Measurements from ENCODE around the gene GATAD2A.

The GATAD2A gene

GRCh38 chr19:19543101-19543500, 137.6 kb downstream of the GATAD2A start:
- Histone ChIP-seq H3K36me3 (ENCODE audit: control insufficient read depth, insufficient read depth, low read length) (no peaks in the 10 kb centered on the region), H3K4me1 (ENCODE audit: control insufficient read depth, insufficient read depth, low read length) (peaks cover 19% of the 10 kb centered on the region), H3K4me3 (ENCODE audit: low read length) (no peak overlapping the region), H3K27me3 (ENCODE audit: control insufficient read depth, insufficient read depth, low read length) (peaks cover 61% of the 10 kb centered on the region), H3K9ac (ENCODE audit: low read length) (no peak overlapping the region), H3K9me3 (ENCODE audit: control insufficient read depth, low read length) (no peaks in the 10 kb centered on the region)

- H3K4me3 ChIP-seq (ENCODE audit: low read length), result no peak overlapping the region
- peaks cover 14% of the 10 kb centered on the region for H3K4me1 ChIP-seq (ENCODE audit: control insufficient read depth, insufficient read depth, low read length)
- H3K36me3 ChIP-seq (ENCODE audit: control insufficient read depth, insufficient read depth, low read length), result no peaks in the 10 kb centered on the region
- peaks cover 61% of the 10 kb centered on the region for H3K27me3 ChIP-seq (ENCODE audit: control insufficient read depth, insufficient read depth, low read length)
- no peaks in the 10 kb centered on the region for H3K9me3 ChIP-seq (ENCODE audit: control insufficient read depth, low read length)
- H3K9ac ChIP-seq (ENCODE audit: low read length), result no peak overlapping the region
Observed at GRCh38 chr19:19543640-19544039, 138.2 kb downstream of the GATAD2A start.

DNA sequence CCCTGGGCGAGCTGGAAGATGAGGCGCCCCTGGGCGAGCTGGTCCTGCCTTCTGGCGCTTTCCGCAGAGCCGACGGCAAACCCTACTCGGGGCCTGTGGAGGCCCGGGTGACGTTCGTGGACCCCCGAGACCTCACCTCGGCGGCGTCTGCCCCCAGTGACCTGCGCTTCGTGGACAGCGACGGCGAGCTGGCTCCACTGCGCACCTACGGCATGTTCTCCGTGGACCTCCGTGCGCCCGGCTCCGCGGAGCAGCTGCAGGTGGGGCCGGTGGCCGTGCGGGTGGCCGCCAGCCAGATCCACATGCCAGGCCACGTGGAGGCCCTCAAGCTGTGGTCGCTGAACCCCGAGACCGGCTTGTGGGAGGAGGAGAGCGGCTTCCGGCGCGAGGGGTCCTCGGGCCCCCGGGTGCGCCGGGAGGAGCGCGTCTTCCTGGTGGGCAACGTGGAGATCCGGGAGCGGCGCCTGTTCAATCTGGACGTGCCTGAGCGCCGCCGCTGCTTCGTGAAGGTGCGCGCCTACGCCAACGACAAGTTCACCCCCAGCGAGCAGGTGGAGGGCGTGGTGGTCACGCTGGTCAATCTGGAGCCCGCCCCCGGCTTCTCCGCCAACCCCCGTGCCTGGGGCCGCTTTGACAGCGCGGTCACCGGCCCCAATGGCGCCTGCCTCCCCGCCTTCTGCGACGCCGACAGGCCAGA, 138.9 kb downstream of the GATAD2A start:
- Histone ChIP-seq H3K9ac (ENCODE audit: low read length) (no peak overlapping the region), H3K4me3 (ENCODE audit: low read length) (no peak overlapping the region), H3K4me1 (ENCODE audit: control insufficient read depth, insufficient read depth, low read length) (peaks cover 11% of the 10 kb centered on the region), H3K36me3 (ENCODE audit: control insufficient read depth, insufficient read depth, low read length) (no peaks in the 10 kb centered on the region), H3K9me3 (ENCODE audit: control insufficient read depth, low read length) (no peaks in the 10 kb centered on the region), H3K27me3 (ENCODE audit: control insufficient read depth, insufficient read depth, low read length) (peaks cover 63% of the 10 kb centered on the region)

DNA sequence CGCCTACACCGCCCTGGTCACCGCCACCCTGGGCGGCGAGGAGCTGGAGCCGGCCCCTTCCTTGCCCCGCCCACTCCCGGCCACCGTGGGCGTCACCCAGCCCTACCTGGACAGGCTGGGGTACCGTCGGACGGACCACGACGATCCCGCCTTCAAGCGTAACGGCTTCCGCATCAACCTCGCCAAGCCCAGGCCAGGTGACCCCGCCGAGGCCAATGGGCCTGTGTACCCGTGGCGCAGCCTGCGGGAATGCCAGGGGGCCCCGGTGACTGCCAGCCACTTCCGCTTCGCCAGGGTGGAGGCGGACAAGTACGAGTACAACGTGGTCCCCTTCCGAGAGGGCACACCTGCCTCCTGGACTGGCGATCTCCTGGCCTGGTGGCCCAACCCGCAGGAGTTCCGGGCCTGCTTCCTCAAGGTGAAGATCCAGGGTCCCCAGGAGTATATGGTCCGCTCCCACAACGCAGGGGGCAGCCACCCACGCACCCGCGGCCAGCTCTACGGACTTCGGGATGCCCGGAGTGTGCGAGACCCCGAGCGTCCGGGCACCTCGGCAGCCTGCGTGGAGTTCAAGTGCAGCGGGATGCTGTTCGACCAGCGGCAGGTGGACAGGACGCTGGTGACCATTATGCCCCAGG, 139.6 kb downstream of the GATAD2A start:
- H3K9me3 ChIP-seq (ENCODE audit: control insufficient read depth, low read length), result no peaks in the 10 kb centered on the region
- H3K4me3 ChIP-seq (ENCODE audit: low read length), result no peak overlapping the region
- peaks cover 62% of the 10 kb centered on the region for H3K27me3 ChIP-seq (ENCODE audit: control insufficient read depth, insufficient read depth, low read length)
- no peak overlapping the region for H3K9ac ChIP-seq (ENCODE audit: low read length)
- no peaks in the 10 kb centered on the region for H3K36me3 ChIP-seq (ENCODE audit: control insufficient read depth, insufficient read depth, low read length)
- H3K4me1 ChIP-seq (ENCODE audit: control insufficient read depth, insufficient read depth, low read length), result peaks cover 11% of the 10 kb centered on the region

GRCh38 chr19:19545707-19546106, 140.2 kb downstream of the GATAD2A start:
- no peaks in the 10 kb centered on the region for H3K36me3 ChIP-seq (ENCODE audit: control insufficient read depth, insufficient read depth, low read length)
- no peaks in the 10 kb centered on the region for H3K9me3 ChIP-seq (ENCODE audit: control insufficient read depth, low read length)
- peaks cover 61% of the 10 kb centered on the region for H3K27me3 ChIP-seq (ENCODE audit: control insufficient read depth, insufficient read depth, low read length)
- no peak overlapping the region for H3K9ac ChIP-seq (ENCODE audit: low read length)
- no peak overlapping the region for H3K4me3 ChIP-seq (ENCODE audit: low read length)
- peaks cover 9% of the 10 kb centered on the region for H3K4me1 ChIP-seq (ENCODE audit: control insufficient read depth, insufficient read depth, low read length)

DNA sequence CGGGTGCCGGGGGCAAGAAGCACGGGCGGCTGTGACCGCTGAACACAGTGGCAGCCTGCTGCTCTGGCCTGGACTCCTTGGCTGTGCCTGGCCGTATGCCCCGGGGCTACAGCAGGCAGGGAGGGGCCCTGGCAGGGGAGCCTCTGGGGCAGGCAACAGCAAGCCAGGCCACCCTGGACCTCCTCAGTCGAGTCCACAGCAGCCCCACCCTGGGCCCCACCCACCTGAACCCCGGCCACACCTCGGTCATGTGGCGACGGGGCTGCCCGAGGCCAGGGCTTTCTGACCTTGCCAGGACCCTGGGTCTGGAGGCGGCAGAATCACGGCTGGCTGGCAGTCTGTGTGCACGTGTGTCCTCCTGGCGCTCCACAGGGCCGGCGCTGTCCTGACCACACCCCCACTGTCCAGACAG, 141.3 kb downstream of the GATAD2A start:
- H3K36me3 ChIP-seq (ENCODE audit: control insufficient read depth, insufficient read depth, low read length), result no peaks in the 10 kb centered on the region
- H3K27me3 ChIP-seq (ENCODE audit: control insufficient read depth, insufficient read depth, low read length), result peaks cover 51% of the 10 kb centered on the region
- no peaks in the 10 kb centered on the region for H3K9me3 ChIP-seq (ENCODE audit: control insufficient read depth, low read length)
- no peak overlapping the region for H3K4me3 ChIP-seq (ENCODE audit: low read length)
- no peaks in the 10 kb centered on the region for H3K4me1 ChIP-seq (ENCODE audit: control insufficient read depth, insufficient read depth, low read length)
- no peak overlapping the region for H3K9ac ChIP-seq (ENCODE audit: low read length)

DNA sequence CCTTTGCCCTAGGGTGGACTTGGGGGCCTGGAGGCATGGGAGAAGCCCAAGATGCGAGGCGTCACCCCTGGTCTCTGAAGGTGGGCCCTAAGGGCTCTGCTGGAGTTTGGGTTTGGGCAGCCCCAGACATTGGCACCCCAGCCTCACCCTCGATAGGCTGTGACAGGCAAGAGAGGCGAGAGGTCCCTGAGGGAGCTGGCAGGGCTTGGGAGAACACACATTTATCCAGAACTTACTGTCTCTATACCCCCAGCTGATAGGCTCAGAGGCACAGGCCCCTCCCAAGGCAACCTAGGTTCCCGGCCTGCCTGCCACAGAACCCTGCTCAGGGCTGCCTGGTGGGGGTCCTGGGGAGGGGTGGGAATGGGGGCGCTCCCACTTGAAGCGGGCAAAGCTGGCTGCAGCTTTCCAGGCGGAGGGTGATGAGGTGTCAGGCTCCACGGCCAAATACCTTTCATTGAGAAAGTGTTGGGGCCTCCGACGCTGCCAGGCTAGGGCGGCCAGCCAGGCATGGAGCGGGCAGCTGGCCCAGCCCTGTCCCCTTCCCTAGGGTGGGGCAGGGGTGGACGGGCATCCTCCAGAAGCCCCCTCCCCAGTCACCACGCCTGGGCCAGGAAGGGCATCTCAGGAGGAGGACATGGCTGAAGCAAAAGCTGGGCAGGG, 142.3 kb downstream of the GATAD2A start:
- Histone ChIP-seq H3K4me3 (ENCODE audit: low read length) (no peak overlapping the region), H3K4me1 (ENCODE audit: control insufficient read depth, insufficient read depth, low read length) (no peaks in the 10 kb centered on the region), H3K9me3 (ENCODE audit: control insufficient read depth, low read length) (no peaks in the 10 kb centered on the region), H3K36me3 (ENCODE audit: control insufficient read depth, insufficient read depth, low read length) (no peaks in the 10 kb centered on the region), H3K27me3 (ENCODE audit: control insufficient read depth, insufficient read depth, low read length) (peaks cover 48% of the 10 kb centered on the region), H3K9ac (ENCODE audit: low read length) (no peak overlapping the region)

GRCh38 chr19:19548915-19549759, 143.7 kb downstream of the GATAD2A start:
- H3K27me3 ChIP-seq (ENCODE audit: control insufficient read depth, insufficient read depth, low read length), result peaks cover 42% of the 10 kb centered on the region
- H3K4me3 ChIP-seq (ENCODE audit: low read length), result no peak overlapping the region
- H3K36me3 ChIP-seq (ENCODE audit: control insufficient read depth, insufficient read depth, low read length), result no peaks in the 10 kb centered on the region
- H3K9ac ChIP-seq (ENCODE audit: low read length), result no peak overlapping the region
- H3K4me1 ChIP-seq (ENCODE audit: control insufficient read depth, insufficient read depth, low read length), result no peaks in the 10 kb centered on the region
- no peaks in the 10 kb centered on the region for H3K9me3 ChIP-seq (ENCODE audit: control insufficient read depth, low read length)

DNA sequence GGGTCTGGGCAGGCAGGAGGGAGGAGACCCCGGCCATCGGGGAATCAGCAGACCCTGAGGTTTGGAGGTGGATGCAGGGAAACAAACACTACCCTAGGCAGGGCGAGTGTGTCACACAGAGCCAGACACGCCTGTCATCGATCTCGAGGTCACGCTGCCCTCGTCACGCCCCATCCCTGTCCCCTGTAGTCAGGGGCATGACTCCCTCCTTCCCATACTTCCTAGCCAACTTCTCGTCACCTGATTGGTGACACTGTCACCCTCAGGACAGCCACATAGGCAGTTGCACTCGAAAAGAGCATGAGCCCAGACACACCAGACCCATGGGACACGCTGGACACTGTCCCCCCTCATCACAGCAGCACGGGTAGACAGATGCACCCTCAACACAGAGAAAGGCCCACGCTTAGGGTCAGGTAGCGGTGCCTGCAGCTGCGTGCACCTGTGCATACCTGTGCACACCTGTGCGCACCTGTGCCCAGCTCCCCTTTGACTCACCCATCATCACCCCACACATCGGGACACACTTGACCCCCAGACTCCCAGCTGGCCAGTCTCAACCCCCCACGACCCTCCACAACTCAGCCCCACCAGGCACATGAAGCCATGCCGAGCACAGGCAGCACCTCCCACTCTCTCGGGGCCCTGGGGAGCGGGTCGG, 144.5 kb downstream of the GATAD2A start:
- H3K9ac ChIP-seq (ENCODE audit: low read length), result no peak overlapping the region
- no peaks in the 10 kb centered on the region for H3K4me1 ChIP-seq (ENCODE audit: control insufficient read depth, insufficient read depth, low read length)
- no peaks in the 10 kb centered on the region for H3K36me3 ChIP-seq (ENCODE audit: control insufficient read depth, insufficient read depth, low read length)
- peaks cover 48% of the 10 kb centered on the region for H3K27me3 ChIP-seq (ENCODE audit: control insufficient read depth, insufficient read depth, low read length)
- H3K9me3 ChIP-seq (ENCODE audit: control insufficient read depth, low read length), result no peaks in the 10 kb centered on the region
- no peak overlapping the region for H3K4me3 ChIP-seq (ENCODE audit: low read length)

DNA sequence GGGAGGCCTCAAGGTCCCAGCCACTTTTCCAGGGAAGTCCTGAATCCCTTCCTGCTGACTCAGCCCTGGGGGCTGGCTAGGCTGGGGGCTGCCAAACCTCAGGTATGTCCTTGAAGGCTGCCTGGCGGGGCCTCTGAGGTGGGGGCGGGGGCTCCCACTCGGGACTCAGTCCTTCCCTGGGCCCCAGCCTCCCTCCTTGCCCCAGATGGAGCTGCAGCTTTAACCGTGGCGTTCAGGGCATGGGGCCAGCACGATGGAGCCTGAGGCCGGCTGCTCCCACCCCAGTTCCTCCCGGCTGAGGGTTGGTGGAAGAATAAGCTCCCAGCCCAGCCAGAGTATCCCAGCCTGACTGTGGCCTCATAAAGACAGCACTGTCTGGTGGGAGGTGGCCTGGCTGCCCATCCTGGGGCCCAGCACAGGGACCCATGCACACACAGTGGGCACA, 145.0 kb downstream of the GATAD2A start:
- Histone ChIP-seq H3K4me3 (ENCODE audit: low read length) (no peak overlapping the region), H3K27me3 (ENCODE audit: control insufficient read depth, insufficient read depth, low read length) (peaks cover 48% of the 10 kb centered on the region), H3K9me3 (ENCODE audit: control insufficient read depth, low read length) (no peaks in the 10 kb centered on the region), H3K4me1 (ENCODE audit: control insufficient read depth, insufficient read depth, low read length) (no peaks in the 10 kb centered on the region), H3K9ac (ENCODE audit: low read length) (no peak overlapping the region), H3K36me3 (ENCODE audit: control insufficient read depth, insufficient read depth, low read length) (no peaks in the 10 kb centered on the region)

DNA sequence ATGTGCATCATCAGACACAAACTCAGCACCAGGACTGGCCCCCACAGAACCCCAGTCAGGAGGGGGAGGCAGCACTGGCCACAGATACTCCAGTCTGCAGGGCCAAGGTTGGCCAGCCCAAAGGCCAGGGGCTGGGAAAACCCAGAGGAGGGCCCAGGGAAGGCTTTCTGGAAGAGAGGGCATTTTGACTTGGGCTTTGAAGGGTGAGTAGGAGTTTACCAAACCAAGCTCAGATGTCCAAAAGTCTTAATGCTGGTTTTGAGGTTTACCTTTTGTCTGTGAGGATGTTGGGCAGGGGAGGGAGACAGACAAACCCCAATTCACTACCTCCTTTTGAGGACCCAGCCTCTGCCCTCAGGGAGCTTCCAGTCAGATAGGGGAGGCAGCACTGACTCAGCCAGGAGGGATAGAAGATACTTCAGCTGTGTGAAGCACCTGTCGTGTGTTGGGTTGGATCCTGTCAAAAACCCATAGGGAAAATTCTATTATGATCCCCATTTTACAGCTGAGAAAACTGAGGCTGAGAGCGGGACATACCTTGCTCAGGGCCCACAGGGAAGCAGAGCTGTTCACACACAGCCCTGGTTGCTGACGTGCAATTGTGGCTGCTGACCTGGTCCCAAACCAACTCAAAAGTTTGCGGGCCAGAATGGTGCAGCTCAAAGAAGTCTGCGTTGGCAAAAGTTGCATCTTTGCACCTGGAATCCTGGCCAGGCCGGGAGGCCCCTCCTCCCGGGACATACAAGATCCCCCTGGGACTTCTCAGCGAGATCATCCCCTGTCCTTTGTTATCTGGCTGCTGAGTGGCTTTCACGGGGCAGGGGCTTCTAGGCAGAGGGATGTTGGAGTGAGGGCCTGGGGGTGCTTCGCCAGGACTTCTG, 145.7 kb downstream of the GATAD2A start:
- Histone ChIP-seq H3K4me1 (ENCODE audit: control insufficient read depth, insufficient read depth, low read length) (no peaks in the 10 kb centered on the region), H3K9ac (ENCODE audit: low read length) (no peak overlapping the region), H3K9me3 (ENCODE audit: control insufficient read depth, low read length) (no peaks in the 10 kb centered on the region), H3K4me3 (ENCODE audit: low read length) (no peak overlapping the region), H3K27me3 (ENCODE audit: control insufficient read depth, insufficient read depth, low read length) (peaks cover 45% of the 10 kb centered on the region), H3K36me3 (ENCODE audit: control insufficient read depth, insufficient read depth, low read length) (no peaks in the 10 kb centered on the region)

Measured in mucosa of stomach (tissue), 1 donor.